ENCODE data around the gene PLBD1. TPM values are rescaled to one million over a fixed set of nuclear protein-coding genes. Genes with fewer than 3 reads are reported as not detected.

PLBD1 gene
- polyA plus RNA-seq, 2 of the 4 experiments (the other 2 are of a cell fraction) = 4.9 to 10.3 TPM

- WGBS (ENCODE audit: missing lambda C conversion rate) = 89% methylated on average over 1 of the region's 1 CpG
- TF ChIP-seq ZC3H11A (IDR thresholded peaks at IDR 0.05) (no peak), MAZ (IDR thresholded peaks at IDR 0.05; ENCODE audit: borderline replicate concordance, low read depth, low read length) (no peak), HDAC2 (IDR thresholded peaks at IDR 0.05) (no peak), SMC3 (IDR thresholded peaks at IDR 0.05) (no peak), ZNF302 (CRISPR knock-in tag; IDR thresholded peaks at IDR 0.05) (no peak), ZFP36 (IDR thresholded peaks at IDR 0.05; ENCODE audit: borderline replicate concordance, partially characterized antibody) (no peak), CEBPB (IDR thresholded peaks at IDR 0.05) (no peak), TP53 (CRISPR knock-in tag; IDR thresholded peaks at IDR 0.05) (no peak), EHF (CRISPR knock-in tag; IDR thresholded peaks at IDR 0.05) (no peak), CHD2 (IDR thresholded peaks at IDR 0.05; ENCODE audit: low read length, partially characterized antibody) (no peak), POLR2AphosphoS2 (conservative IDR thresholded peaks at IDR 0.05; ENCODE audit: low read length) (no peak), POLR2A (IDR thresholded peaks at IDR 0.05; ENCODE audit: low read length) (no peak), CBX2 (IDR thresholded peaks at IDR 0.05; ENCODE audit: borderline replicate concordance, low read depth) (no peak), PBX3 (IDR thresholded peaks at IDR 0.05) (no peak), NFE2L2 (conservative IDR thresholded peaks at IDR 0.05; ENCODE audit: low read length) (no peak)
- TF ChIP-seq, protein P1, sequence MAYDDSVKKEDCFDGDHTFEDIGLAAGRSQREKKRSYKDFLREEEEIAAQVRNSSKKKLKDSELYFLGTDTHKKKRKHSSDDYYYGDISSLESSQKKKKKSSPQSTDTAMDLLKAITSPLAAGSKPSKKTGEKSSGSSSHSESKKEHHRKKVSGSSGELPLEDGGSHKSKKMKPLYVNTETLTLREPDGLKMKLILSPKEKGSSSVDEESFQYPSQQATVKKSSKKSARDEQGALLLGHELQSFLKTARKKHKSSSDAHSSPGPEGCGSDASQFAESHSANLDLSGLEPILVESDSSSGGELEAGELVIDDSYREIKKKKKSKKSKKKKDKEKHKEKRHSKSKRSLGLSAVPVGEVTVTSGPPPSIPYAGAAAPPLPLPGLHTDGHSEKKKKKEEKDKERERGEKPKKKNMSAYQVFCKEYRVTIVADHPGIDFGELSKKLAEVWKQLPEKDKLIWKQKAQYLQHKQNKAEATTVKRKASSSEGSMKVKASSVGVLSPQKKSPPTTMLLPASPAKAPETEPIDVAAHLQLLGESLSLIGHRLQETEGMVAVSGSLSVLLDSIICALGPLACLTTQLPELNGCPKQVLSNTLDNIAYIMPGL (CRISPR knock-in tag; IDR thresholded peaks at IDR 0.05; ENCODE audit: borderline replicate concordance) = no peak
- TF ChIP-seq, protein P2, sequence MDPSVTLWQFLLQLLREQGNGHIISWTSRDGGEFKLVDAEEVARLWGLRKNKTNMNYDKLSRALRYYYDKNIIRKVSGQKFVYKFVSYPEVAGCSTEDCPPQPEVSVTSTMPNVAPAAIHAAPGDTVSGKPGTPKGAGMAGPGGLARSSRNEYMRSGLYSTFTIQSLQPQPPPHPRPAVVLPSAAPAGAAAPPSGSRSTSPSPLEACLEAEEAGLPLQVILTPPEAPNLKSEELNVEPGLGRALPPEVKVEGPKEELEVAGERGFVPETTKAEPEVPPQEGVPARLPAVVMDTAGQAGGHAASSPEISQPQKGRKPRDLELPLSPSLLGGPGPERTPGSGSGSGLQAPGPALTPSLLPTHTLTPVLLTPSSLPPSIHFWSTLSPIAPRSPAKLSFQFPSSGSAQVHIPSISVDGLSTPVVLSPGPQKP (IDR thresholded peaks at IDR 0.05; ENCODE audit: low read depth, low read length) = no peak
- Histone ChIP-seq H3K4me2 (no peak overlapping the region), H3K9me3 (peaks cover 21% of the 10 kb centered on the region), H3K4me1 (no peaks in the 10 kb centered on the region), H3K27ac (no peak overlapping the region), H3K4me3 (no peak overlapping the region)
- DNase-seq (ENCODE audit: low read depth in 1 of 2, low spot score in 1 of 2) (no peak), FAIRE-seq (no peak), ATAC-seq (no peak)
- ChIA-PET POLR2A (no interaction called here), CTCF (no interaction called here)
Observed at GRCh38 chr12:14479004-14479403, 88.7 kb downstream of the PLBD1 start.

DNA sequence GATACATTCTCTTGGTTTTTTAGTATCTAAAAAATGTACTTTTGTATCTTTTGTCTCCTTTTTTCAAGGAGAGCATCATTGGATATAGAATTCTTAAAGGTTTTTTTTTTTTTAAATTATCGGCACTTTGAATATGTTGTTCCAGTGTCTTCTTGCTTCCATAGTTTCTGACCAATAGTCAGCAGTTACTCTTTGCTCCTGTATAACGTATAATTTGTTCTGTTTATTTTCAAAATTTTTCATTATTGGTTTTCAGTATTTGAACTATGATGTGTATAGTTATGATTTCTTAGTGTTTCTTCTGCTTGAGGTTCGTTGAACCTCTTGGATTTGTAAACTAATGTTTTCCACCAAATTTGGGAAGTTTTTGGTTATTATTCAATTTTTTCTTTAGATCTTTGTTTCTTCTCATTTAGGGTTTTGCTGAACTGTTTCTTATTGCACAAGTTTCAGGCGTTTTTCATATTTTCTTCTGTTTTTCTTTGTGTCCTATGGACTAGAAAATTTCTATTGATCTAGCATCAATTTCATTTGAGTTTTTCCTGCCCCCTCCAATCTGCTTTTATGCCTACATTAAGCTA is 93.9 kb downstream of the PLBD1 start:
- ATAC-seq (no peak), FAIRE-seq (no peak), DNase-seq (ENCODE audit: low read depth in 1 of 2, low spot score in 1 of 2) (peak in 1 of 2 experiments; percentile 50)
- WGBS (ENCODE audit: missing lambda C conversion rate) = 40% methylated on average over 4 of the region's 4 CpGs
- no peak overlapping the region for H3K27ac ChIP-seq
- H3K4me1 ChIP-seq = no peaks in the 10 kb centered on the region
- peaks cover 40% of the 10 kb centered on the region for H3K9me3 ChIP-seq
- no peak for TF ChIP-seq KDM1A (IDR thresholded peaks at IDR 0.05; ENCODE audit: low read depth)
- TF ChIP-seq FOXS1 (CRISPR knock-in tag; IDR thresholded peaks at IDR 0.05) = peak; percentile 77
- ChIA-PET CTCF (interaction anchor here (0.7 kb wide), 2 partner anchors 72 to 75 kb away, joined by 3 read pairs; no protein-coding TSS in a partner anchor), POLR2A (no interaction called here)
- no peak overlapping the region for H3K4me3 ChIP-seq
- H3K4me2 ChIP-seq = no peak overlapping the region

DNA sequence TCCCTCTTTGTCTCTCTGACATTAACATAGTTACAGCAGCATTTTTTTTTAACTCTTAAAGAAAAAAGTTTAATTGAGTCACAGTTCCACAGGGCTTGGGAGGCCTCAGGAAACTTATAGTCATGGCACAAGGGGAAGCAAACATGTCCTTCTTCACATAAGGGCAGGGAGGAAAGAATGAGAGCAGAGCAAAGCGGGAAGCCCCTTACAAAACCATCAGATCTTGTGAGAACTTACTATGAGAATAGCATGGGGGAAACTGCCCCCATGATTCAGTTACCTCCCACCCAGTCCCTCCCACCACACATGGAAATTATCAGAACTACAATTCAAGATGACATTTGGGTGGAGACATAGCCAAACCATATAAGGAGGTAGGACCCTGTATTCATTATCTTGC is 96.2 kb downstream of the PLBD1 start:
- Histone ChIP-seq H3K4me3 (no peak overlapping the region), H3K9me3 (peaks cover 40% of the 10 kb centered on the region), H3K4me1 (no peaks in the 10 kb centered on the region), H3K4me2 (no peak overlapping the region), H3K27ac (no peak overlapping the region)
- ATAC-seq = no peak
- WGBS (ENCODE audit: missing lambda C conversion rate) = 94% methylated on average over 1 of the region's 1 CpG
- POLR2A ChIA-PET = no interaction called here
- no peak for DNase-seq (ENCODE audit: low read depth in 1 of 2, low spot score in 1 of 2)
- no peak for FAIRE-seq
- CTCF ChIA-PET = no interaction called here
- no peak for TF ChIP-seq FOSB (CRISPR knock-in tag; IDR thresholded peaks at IDR 0.05)
- TF ChIP-seq CBX8 (IDR thresholded peaks at IDR 0.05) = no peak
- TF ChIP-seq HEYL (CRISPR knock-in tag; IDR thresholded peaks at IDR 0.05) = no peak
- no peak for TF ChIP-seq MAZ (IDR thresholded peaks at IDR 0.05; ENCODE audit: borderline replicate concordance, low read depth, low read length)
- no peak for TF ChIP-seq FOSL2 (IDR thresholded peaks at IDR 0.05)
- no peak for TF ChIP-seq FOSL2 (CRISPR knock-in tag; IDR thresholded peaks at IDR 0.05)
- no peak for TF ChIP-seq HDAC2 (IDR thresholded peaks at IDR 0.05)
- TF ChIP-seq MAX (IDR thresholded peaks at IDR 0.05) = no peak
- TF ChIP-seq GATA3 (IDR thresholded peaks at IDR 0.05; ENCODE audit: borderline replicate concordance) = no peak
- no peak for TF ChIP-seq EHMT2 (IDR thresholded peaks at IDR 0.05; ENCODE audit: low read depth)
- TF ChIP-seq, protein P1 (CRISPR knock-in tag; IDR thresholded peaks at IDR 0.05; ENCODE audit: borderline replicate concordance) = no peak

All from A549 (cell line).